Measurements from ENCODE around the gene OLFM1.

OLFM1 gene

GRCh38 chr9:135130207-135130976 lies 42.9 kb downstream of the OLFM1 start:
- Histone ChIP-seq H3K36me3 (replicated peaks; ENCODE audit: low read depth, low read length) (no peaks in the 10 kb centered on the region), H3K4me1 (ENCODE audit: low read length) (peaks cover 12% of the 10 kb centered on the region), H3K4me2 (ENCODE audit: low read length) (no peak overlapping the region; the same call in 1 of the 2 replicates), H3K4me3 (ENCODE audit: low read length) (no peak overlapping the region), H2AFZ (ENCODE audit: low read depth, low read length) (no peak overlapping the region), H4K20me1 (ENCODE audit: insufficient read depth, low read length) (no peaks in the 10 kb centered on the region), H3K9me3 (ENCODE audit: insufficient read depth, low read length) (no peaks in the 10 kb centered on the region), H3K9ac (ENCODE audit: low read length) (no peak overlapping the region), H3K27ac (ENCODE audit: low read length) (no peak overlapping the region), H3K27me3 (ENCODE audit: low read depth, low read length) (no peaks in the 10 kb centered on the region), H3K79me2 (ENCODE audit: low read length) (no peaks in the 10 kb centered on the region)
- TF ChIP-seq, protein P1, sequence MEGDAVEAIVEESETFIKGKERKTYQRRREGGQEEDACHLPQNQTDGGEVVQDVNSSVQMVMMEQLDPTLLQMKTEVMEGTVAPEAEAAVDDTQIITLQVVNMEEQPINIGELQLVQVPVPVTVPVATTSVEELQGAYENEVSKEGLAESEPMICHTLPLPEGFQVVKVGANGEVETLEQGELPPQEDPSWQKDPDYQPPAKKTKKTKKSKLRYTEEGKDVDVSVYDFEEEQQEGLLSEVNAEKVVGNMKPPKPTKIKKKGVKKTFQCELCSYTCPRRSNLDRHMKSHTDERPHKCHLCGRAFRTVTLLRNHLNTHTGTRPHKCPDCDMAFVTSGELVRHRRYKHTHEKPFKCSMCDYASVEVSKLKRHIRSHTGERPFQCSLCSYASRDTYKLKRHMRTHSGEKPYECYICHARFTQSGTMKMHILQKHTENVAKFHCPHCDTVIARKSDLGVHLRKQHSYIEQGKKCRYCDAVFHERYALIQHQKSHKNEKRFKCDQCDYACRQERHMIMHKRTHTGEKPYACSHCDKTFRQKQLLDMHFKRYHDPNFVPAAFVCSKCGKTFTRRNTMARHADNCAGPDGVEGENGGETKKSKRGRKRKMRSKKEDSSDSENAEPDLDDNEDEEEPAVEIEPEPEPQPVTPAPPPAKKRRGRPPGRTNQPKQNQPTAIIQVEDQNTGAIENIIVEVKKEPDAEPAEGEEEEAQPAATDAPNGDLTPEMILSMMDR (IDR thresholded peaks at IDR 0.05; ENCODE audit: low read depth, low read length) = no peak
- TF ChIP-seq EZH2phosphoT487 (IDR thresholded peaks at IDR 0.05; ENCODE audit: low read depth) = no peak

GRCh38 chr9:135131488-135131887 lies 44.0 kb downstream of the OLFM1 start:
- no peak for TF ChIP-seq EZH2phosphoT487 (IDR thresholded peaks at IDR 0.05; ENCODE audit: low read depth)
- TF ChIP-seq, protein P1 (IDR thresholded peaks at IDR 0.05; ENCODE audit: low read depth, low read length) = no peak
- Histone ChIP-seq H3K9me3 (ENCODE audit: insufficient read depth, low read length) (no peaks in the 10 kb centered on the region), H3K27ac (ENCODE audit: low read length) (no peak overlapping the region), H3K4me3 (ENCODE audit: low read length) (no peak overlapping the region), H3K4me2 (ENCODE audit: low read length) (no peak overlapping the region), H3K27me3 (ENCODE audit: low read depth, low read length) (no peaks in the 10 kb centered on the region), H3K9ac (ENCODE audit: low read length) (no peak overlapping the region), H3K4me1 (ENCODE audit: low read length) (peaks cover 12% of the 10 kb centered on the region), H2AFZ (ENCODE audit: low read depth, low read length) (no peak overlapping the region), H3K36me3 (replicated peaks; ENCODE audit: low read depth, low read length) (no peaks in the 10 kb centered on the region), H4K20me1 (ENCODE audit: insufficient read depth, low read length) (no peaks in the 10 kb centered on the region), H3K79me2 (ENCODE audit: low read length) (no peaks in the 10 kb centered on the region)

- H3K36me3 ChIP-seq (replicated peaks; ENCODE audit: low read depth, low read length) = no peaks in the 10 kb centered on the region
- H2AFZ ChIP-seq (ENCODE audit: low read depth, low read length) = no peak overlapping the region
- H3K9ac ChIP-seq (ENCODE audit: low read length) = no peak overlapping the region
- no peaks in the 10 kb centered on the region for H3K27me3 ChIP-seq (ENCODE audit: low read depth, low read length)
- no peak overlapping the region for H3K4me3 ChIP-seq (ENCODE audit: low read length)
- TF ChIP-seq EZH2phosphoT487 (IDR thresholded peaks at IDR 0.05; ENCODE audit: low read depth) = no peak
- TF ChIP-seq, protein P1 (IDR thresholded peaks at IDR 0.05; ENCODE audit: low read depth, low read length) = no peak
- no peaks in the 10 kb centered on the region for H3K79me2 ChIP-seq (ENCODE audit: low read length)
- no peaks in the 10 kb centered on the region for H4K20me1 ChIP-seq (ENCODE audit: insufficient read depth, low read length)
- H3K27ac ChIP-seq (ENCODE audit: low read length) = no peak overlapping the region
- H3K9me3 ChIP-seq (ENCODE audit: insufficient read depth, low read length) = no peaks in the 10 kb centered on the region
- peaks cover 12% of the 10 kb centered on the region for H3K4me1 ChIP-seq (ENCODE audit: low read length)
- H3K4me2 ChIP-seq (ENCODE audit: low read length) = no peak overlapping the region
Measured at GRCh38 chr9:135132008-135132407, 44.5 kb downstream of the OLFM1 start.

GRCh38 chr9:135134268-135135022 lies 47.0 kb downstream of the OLFM1 start:
- no peaks in the 10 kb centered on the region for H3K79me2 ChIP-seq (ENCODE audit: low read length)
- peaks cover 12% of the 10 kb centered on the region for H3K4me1 ChIP-seq (ENCODE audit: low read length)
- H3K9me3 ChIP-seq (ENCODE audit: insufficient read depth, low read length) = no peaks in the 10 kb centered on the region
- H3K4me2 ChIP-seq (ENCODE audit: low read length) = no peak overlapping the region
- H3K27me3 ChIP-seq (ENCODE audit: low read depth, low read length) = no peaks in the 10 kb centered on the region
- no peak for TF ChIP-seq EZH2phosphoT487 (IDR thresholded peaks at IDR 0.05; ENCODE audit: low read depth)
- TF ChIP-seq, protein P1 (IDR thresholded peaks at IDR 0.05; ENCODE audit: low read depth, low read length) = no peak
- no peaks in the 10 kb centered on the region for H4K20me1 ChIP-seq (ENCODE audit: insufficient read depth, low read length)
- no peak overlapping the region for H3K27ac ChIP-seq (ENCODE audit: low read length)
- H2AFZ ChIP-seq (ENCODE audit: low read depth, low read length) = no peak overlapping the region
- H3K4me3 ChIP-seq (ENCODE audit: low read length) = no peak overlapping the region
- H3K36me3 ChIP-seq (replicated peaks; ENCODE audit: low read depth, low read length) = no peaks in the 10 kb centered on the region
- H3K9ac ChIP-seq (ENCODE audit: low read length) = no peak overlapping the region
